Activated T-cell treated with anti-CD3 and anti-CD28 coated beads, Interleukin-2, amount 50 U/mL, for 72 hours (primary cell): Measurements from ENCODE around the gene ZNF506. TPM values are rescaled to one million over a fixed set of nuclear protein-coding genes. Genes with fewer than 3 reads are reported as not detected.
"Not testable (repeated sequence)": the region's sequence is repeated elsewhere in the genome, so short reads cannot be mapped to it uniquely, and the experiment has no call there.

Experiments used
- ATAC-seq, 2 donors: fragments of 150-1000 bp; cut with Tn5 transposase; replicated peaks in 1 of 2; 2 replicates each; pipeline ENCODE4 v1.10.0; 2021; ENCODE audit warnings: moderate library complexity in 2 of 2, mild to moderate bottlenecking in 1 of 2
- DNase-seq, 2 donors: peaks; one replicate each; pipeline ENCODE4 v3.0.0; 2021 to 2022; ENCODE audit warnings: mixed read lengths in 1 of 2
- H3K27ac Mint-ChIP-seq: one replicate; pipeline ENCODE4 v1.8.0; 2022; ENCODE audit warnings: mild to moderate bottlenecking, moderate library complexity, mixed read lengths
- H3K27me3 Mint-ChIP-seq: one replicate; pipeline ENCODE4 v1.8.0; 2022; ENCODE audit warnings: low read depth, mixed read lengths
- H3K36me3 Mint-ChIP-seq, 2 donors: one replicate each; pipeline ENCODE4 v1.8.0; 2022; ENCODE audit warnings: mixed read lengths in 2 of 2, mild to moderate bottlenecking in 1 of 2; ENCODE audit not compliant: insufficient read depth in 2 of 2
- H3K4me1 Mint-ChIP-seq: one replicate; pipeline ENCODE4 v1.8.0; 2022; ENCODE audit warnings: low read depth, mixed read lengths
- H3K4me3 Mint-ChIP-seq, 2 donors: one replicate each; pipeline ENCODE4 v1.8.0; 2022; ENCODE audit warnings: mild to moderate bottlenecking in 2 of 2, mixed read lengths in 2 of 2, moderate library complexity in 2 of 2
- H3K9me3 Mint-ChIP-seq, 2 donors: one replicate each; pipeline ENCODE4 v1.8.0; 2022; ENCODE audit warnings: mixed read lengths in 2 of 2
- total RNA-seq, 2 donors: library from RNA; stranded (reverse); gene quantifications; one replicate each; pipeline ENCODE4 v1.2.3, GENCODE V29; 2022

Gene ZNF506
- total RNA-seq, 2 donors from 2014 or later: 66.0 to 68.9 TPM

DNA sequence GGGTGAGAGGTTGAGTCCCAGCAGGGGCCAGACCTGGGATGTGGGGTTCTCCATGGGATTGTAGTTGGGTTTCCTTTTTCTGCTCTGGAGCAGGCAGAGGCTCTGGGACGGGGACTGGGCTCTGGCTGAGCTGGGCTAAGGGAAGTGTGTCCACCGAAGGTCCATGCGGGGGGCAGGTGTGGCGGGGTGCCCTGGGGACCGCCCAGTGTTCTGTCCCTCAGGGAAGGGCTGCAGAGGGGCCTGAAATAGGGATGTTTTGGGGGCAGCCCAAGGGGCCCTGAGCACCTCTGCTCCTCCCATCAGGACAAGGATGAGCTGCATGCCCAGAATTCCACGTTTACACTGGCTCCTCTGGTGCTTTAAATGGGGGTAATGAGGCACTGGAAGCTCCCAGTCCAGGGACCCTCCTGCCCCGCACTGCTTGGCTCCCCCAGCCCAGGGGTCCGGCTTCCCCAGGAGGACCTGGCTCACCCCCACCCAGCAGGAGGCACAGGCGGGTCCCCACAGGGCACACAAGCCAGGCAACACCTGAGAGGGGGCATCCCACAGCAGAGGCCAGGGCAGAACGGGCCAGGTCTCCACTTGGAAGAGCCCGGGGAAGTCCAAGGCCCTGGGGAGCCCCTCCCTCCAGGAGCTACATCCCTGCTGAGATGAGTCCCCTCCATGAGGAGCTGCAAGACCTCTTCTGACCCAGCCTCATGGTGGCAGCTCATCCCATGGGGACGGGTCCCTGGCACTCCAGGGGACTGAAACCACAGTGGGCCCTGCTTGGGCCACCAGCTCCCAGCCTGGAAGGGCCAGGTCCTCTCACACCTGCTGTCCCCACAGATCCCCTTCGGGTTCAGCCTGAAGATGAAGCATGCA, 74.0 kb downstream of the ZNF506 start:
- Mint-ChIP-seq H3K36me3 (no peaks in the 10 kb centered on the region), H3K27ac (no peak overlapping the region), H3K27me3 (no peaks in the 10 kb centered on the region), H3K9me3 (no peaks in the 10 kb centered on the region), H3K4me3 (no peak overlapping the region), H3K4me1 (no peaks in the 10 kb centered on the region)
- DNase-seq (no peak), ATAC-seq (no peak)

- Mint-ChIP-seq H3K4me3 (no peak overlapping the region), H3K27me3 (no peaks in the 10 kb centered on the region), H3K9me3 (no peaks in the 10 kb centered on the region), H3K27ac (no peak overlapping the region), H3K36me3 (no peaks in the 10 kb centered on the region), H3K4me1 (no peaks in the 10 kb centered on the region)
- DNase-seq (no peak), ATAC-seq (no peak)
Measured at GRCh38 chr19:19746286-19747213, 75.0 kb downstream of the ZNF506 start.

- Mint-ChIP-seq H3K36me3 (no peaks in the 10 kb centered on the region), H3K4me3 (no peak overlapping the region), H3K4me1 (no peaks in the 10 kb centered on the region), H3K27me3 (no peaks in the 10 kb centered on the region), H3K27ac (no peak overlapping the region), H3K9me3 (no peaks in the 10 kb centered on the region)
- no peak for DNase-seq
- peak in 1 of 2 donors; percentile 42 for ATAC-seq
Measured at GRCh38 chr19:19745496-19746285, 75.9 kb downstream of the ZNF506 start.

DNA sequence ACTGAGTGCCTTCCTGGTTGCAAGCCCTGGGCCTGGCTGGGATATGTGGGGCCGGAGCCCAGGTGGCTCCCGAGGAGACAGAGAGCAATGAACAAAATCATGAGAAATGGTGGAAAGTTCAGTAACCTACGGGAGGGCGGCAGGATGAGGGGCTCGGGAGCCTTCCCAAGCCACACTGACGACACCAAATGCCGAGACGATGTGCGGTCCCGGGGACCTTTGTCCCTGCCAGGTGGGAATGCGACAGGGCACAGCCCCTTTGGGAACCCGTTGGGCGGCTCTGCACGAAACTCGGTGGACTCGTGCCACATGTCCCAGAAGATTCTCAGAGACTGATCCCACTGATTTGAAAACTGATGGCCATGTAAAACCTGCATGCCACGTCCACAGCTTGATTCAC, 76.9 kb downstream of the ZNF506 start:
- Mint-ChIP-seq H3K27ac (no peak overlapping the region), H3K9me3 (no peaks in the 10 kb centered on the region)

DNA sequence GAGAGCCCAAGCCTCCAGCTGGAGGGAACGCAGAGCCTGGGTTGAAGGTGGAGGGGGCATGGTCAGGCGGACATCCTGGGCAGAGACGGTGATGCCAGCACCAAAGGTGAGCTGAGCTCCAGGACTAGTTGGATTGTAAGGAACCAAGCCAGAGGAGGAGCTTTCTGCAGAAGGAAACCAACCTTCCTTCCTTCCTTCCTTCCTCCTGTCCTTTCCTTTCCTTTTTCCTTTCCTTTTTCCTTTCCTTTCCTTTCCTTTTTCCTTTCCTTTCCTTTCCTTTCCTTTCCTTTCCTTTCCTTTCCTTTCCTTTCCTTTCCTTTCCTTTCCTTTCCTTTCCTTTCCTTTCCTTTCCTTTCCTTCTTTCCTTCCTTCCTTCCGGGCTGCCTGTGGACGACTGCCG, 77.6 kb downstream of the ZNF506 start:
- H3K4me1 Mint-ChIP-seq, H3K4me3 Mint-ChIP-seq, ATAC-seq, DNase-seq, H3K36me3 Mint-ChIP-seq, H3K27ac Mint-ChIP-seq, H3K9me3 Mint-ChIP-seq, H3K27me3 Mint-ChIP-seq: not testable (repeated sequence)

More for the DNA sequence above, 76.9 kb downstream of the ZNF506 start:
- no peak for ATAC-seq
- Mint-ChIP-seq H3K4me3 (no peak overlapping the region), H3K36me3 (no peaks in the 10 kb centered on the region), H3K27me3 (no peaks in the 10 kb centered on the region), H3K4me1 (no peaks in the 10 kb centered on the region)
- no peak for DNase-seq

- Mint-ChIP-seq H3K36me3 (no peaks in the 10 kb centered on the region), H3K9me3 (no peaks in the 10 kb centered on the region), H3K4me1 (no peaks in the 10 kb centered on the region), H3K27ac (no peak overlapping the region), H3K27me3 (no peaks in the 10 kb centered on the region), H3K4me3 (no peak overlapping the region)
- DNase-seq (no peak), ATAC-seq (no peak)
Measured at GRCh38 chr19:19743176-19743575, 78.4 kb downstream of the ZNF506 start.

DNA sequence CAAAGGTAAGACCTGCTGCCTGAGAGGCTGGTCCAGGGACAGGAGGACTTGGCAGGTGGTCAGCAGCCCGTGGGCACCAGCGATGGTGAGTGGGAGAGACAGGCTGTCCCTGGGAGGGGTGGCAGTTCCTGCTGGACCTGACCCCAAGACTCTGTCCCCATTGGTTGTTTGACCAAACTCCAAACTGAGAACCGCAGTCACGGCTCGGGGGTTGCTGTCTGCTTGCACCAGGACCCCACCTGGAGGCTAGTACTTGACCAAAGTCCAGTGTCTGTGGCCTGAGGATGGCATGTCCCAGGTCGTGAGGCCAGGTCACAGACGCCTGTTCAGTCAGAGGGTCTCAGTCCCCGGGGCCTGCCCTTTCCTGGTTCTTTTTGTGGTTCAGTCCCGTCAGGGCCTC, 78.8 kb downstream of the ZNF506 start:
- H3K27me3 Mint-ChIP-seq: no peaks in the 10 kb centered on the region
- no peaks in the 10 kb centered on the region for H3K36me3 Mint-ChIP-seq
- no peak overlapping the region for H3K27ac Mint-ChIP-seq
- DNase-seq (no peak), ATAC-seq (no peak)
- H3K9me3 Mint-ChIP-seq: no peaks in the 10 kb centered on the region
- no peaks in the 10 kb centered on the region for H3K4me1 Mint-ChIP-seq
- no peak overlapping the region for H3K4me3 Mint-ChIP-seq

Other genes with a start within 250 kb of the ZNF506 start
- gene PBX4, start 203.1 kb downstream of the ZNF506 start, total RNA-seq: 10 to 100 TPM; 28.3 to 56.8 TPM
- 10 to 100 TPM; 72.8 to 82.2 TPM for gene LPAR2, start 193.5 kb downstream of the ZNF506 start, total RNA-seq
- gene GMIP, start 178.1 kb downstream of the ZNF506 start, total RNA-seq: 10 to 100 TPM; 96.4 to 99.8 TPM
- gene ATP13A1, start 158.1 kb downstream of the ZNF506 start, total RNA-seq: 10 to 100 TPM; 48.8 to 65.4 TPM
- gene ZNF101, start 152.9 kb downstream of the ZNF506 start, total RNA-seq: 10 to 100 TPM; 67.1 to 77.2 TPM
- gene ZNF14, start 88.6 kb downstream of the ZNF506 start, total RNA-seq: 10 to 100 TPM in 1 of 2 donors, 1 to 10 TPM in 1; 9.1 to 12.1 TPM
- 10 to 100 TPM; 23.8 to 30.8 TPM for gene ZNF253, start 44.1 kb upstream of the ZNF506 start, total RNA-seq
- 10 to 100 TPM; 18.8 to 23.5 TPM for gene ZNF93, start 79.2 kb upstream of the ZNF506 start, total RNA-seq
- gene ZNF682, start 217.8 kb upstream of the ZNF506 start, total RNA-seq: 10 to 100 TPM; 13.3 to 14.1 TPM